MCF 10A (cell line): ENCODE results near the gene HSD17B12. TPM values are rescaled to one million over a fixed set of nuclear protein-coding genes. Genes with fewer than 3 reads are reported as not detected.

Experiments
- BruUV-seq: library from RNA; stranded (reverse); fragments of 400-500 nt; replicated peaks from 2 replicates; lab custom pipeline; 2021; lab: Mats Ljungman, UMichigan
- CTCF ChIA-PET: fragments of 300-600 bp; sonication (Branson Sonifier 250); formaldehyde crosslinking; extraction: SDS; loops from one replicate; lab custom pipeline; 2021; ENCODE audit warnings: antibody characterized with exemption, inconsistent platforms; lab: Yijun Ruan, JAX
- POLR2A ChIA-PET: fragments of 300-600, 350-650 bp; sonication (Branson Sonifier 250); formaldehyde crosslinking; extraction: SDS; loops from one replicate; lab custom pipeline; 2020; ENCODE audit warnings: antibody characterized with exemption, inconsistent platforms; lab: Yijun Ruan, JAX
- DNase-seq: peaks from one replicate; pipeline ENCODE4 v3.0.0-alpha.2; 2018; ENCODE audit not compliant: unreplicated experiment
- H3K27ac Mint-ChIP-seq: one replicate; pipeline ENCODE4 v1.8.0; 2022; ENCODE audit warnings: mild to moderate bottlenecking, low read depth, mixed read lengths; ENCODE audit not compliant: unreplicated experiment
- H3K27me3 Mint-ChIP-seq: one replicate; pipeline ENCODE4 v1.8.0; 2022; ENCODE audit warnings: mixed read lengths; ENCODE audit not compliant: insufficient read depth, unreplicated experiment
- H3K36me3 Mint-ChIP-seq: one replicate; pipeline ENCODE4 v1.8.0; 2022; ENCODE audit warnings: mild to moderate bottlenecking, moderate library complexity, mixed read lengths; ENCODE audit not compliant: insufficient read depth, unreplicated experiment
- H3K4me1 Mint-ChIP-seq: one replicate; pipeline ENCODE4 v1.8.0; 2022; ENCODE audit warnings: mixed read lengths; ENCODE audit not compliant: insufficient read depth, unreplicated experiment
- H3K4me3 Mint-ChIP-seq: one replicate; pipeline ENCODE4 v1.8.0; 2022; ENCODE audit warnings: mild to moderate bottlenecking, moderate library complexity, mixed read lengths; ENCODE audit not compliant: unreplicated experiment
- H3K9me3 Mint-ChIP-seq: one replicate; pipeline ENCODE4 v1.8.0; 2022; ENCODE audit warnings: mixed read lengths; ENCODE audit not compliant: unreplicated experiment
- intact Hi-C: fragments of 100-400 bp; cut with micrococcal nuclease; formaldehyde crosslinking; loops from 2 replicates; pipeline ENCODE4 v1.14.1; 2022
- total RNA-seq: library from RNA; stranded (reverse); gene quantifications from 2 replicates; pipeline ENCODE4 v1.2.3, GENCODE V29; 2022
- TF ChIP-seq, protein P1 (sequence below): fragments of 200-600 bp; IDR thresholded peaks from one replicate; pipeline ENCODE4 v1.8.0; 2022; ENCODE audit warnings: antibody characterized with exemption, mild to moderate bottlenecking; ENCODE audit not compliant: unreplicated experiment

HSD17B12 gene
- total RNA-seq, 1 experiment from 2014 or later = 117 TPM

DNA sequence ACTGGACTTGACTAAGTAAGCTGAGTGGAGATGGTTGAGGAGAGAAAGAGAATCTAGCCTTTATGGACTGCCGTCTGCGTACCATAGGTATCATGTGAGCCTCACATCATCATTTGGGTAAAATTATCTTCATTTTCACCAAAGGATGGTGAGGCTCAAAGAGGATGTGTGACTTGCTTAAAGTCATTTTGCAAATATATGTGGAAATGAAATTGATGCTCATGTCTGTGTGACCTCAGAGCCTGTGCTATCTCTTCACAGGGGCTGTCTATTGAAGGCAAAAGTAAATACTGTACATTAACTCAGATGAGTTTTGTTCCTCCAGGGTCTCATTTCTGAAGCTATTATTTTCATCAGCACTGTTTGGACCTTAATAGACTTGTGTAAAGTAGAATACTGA is 116.8 kb downstream of the HSD17B12 start:
- no peak overlapping the region for H3K27ac Mint-ChIP-seq
- intact Hi-C loops = no loop called here

DNA sequence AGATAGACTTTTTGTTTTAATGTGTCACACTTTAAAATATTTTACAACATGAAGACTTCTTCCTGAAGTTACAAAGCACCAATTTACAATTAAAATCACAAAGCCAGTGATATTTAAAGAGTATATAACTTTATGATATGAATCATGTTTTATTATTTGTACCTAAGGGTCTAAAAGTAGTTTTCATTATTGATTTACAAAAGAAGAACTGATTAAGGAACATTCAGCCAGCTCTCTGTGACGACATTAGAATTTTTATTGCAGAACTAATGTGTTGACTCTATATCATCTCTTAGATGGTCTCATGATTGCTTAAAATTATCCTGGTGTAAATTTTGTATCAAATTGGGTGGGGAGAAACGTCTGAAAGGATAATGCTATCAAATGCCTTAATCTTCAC is 117.3 kb downstream of the HSD17B12 start:
- POLR2A ChIA-PET = interaction anchor here (0.5 kb wide), 1 partner anchor 123 kb away, joined by 4 read pairs; no protein-coding TSS in a partner anchor
- intact Hi-C loops = no loop called here
- CTCF ChIA-PET = no interaction called here
- DNase-seq = no peak
- H3K27me3 Mint-ChIP-seq = no peaks in the 10 kb centered on the region
- no peaks in the 10 kb centered on the region for H3K4me1 Mint-ChIP-seq
- peaks cover 18% of the 10 kb centered on the region for H3K36me3 Mint-ChIP-seq
- TF ChIP-seq, protein P1, sequence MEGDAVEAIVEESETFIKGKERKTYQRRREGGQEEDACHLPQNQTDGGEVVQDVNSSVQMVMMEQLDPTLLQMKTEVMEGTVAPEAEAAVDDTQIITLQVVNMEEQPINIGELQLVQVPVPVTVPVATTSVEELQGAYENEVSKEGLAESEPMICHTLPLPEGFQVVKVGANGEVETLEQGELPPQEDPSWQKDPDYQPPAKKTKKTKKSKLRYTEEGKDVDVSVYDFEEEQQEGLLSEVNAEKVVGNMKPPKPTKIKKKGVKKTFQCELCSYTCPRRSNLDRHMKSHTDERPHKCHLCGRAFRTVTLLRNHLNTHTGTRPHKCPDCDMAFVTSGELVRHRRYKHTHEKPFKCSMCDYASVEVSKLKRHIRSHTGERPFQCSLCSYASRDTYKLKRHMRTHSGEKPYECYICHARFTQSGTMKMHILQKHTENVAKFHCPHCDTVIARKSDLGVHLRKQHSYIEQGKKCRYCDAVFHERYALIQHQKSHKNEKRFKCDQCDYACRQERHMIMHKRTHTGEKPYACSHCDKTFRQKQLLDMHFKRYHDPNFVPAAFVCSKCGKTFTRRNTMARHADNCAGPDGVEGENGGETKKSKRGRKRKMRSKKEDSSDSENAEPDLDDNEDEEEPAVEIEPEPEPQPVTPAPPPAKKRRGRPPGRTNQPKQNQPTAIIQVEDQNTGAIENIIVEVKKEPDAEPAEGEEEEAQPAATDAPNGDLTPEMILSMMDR = no peak
- no TSS peak for BruUV-seq
- H3K27ac Mint-ChIP-seq = no peak overlapping the region
- no peaks in the 10 kb centered on the region for H3K9me3 Mint-ChIP-seq
- no peak overlapping the region for H3K4me3 Mint-ChIP-seq

More for the DNA sequence above, 116.8 kb downstream of the HSD17B12 start:
- Mint-ChIP-seq H3K4me1 (no peaks in the 10 kb centered on the region), H3K9me3 (no peaks in the 10 kb centered on the region), H3K27me3 (no peaks in the 10 kb centered on the region), H3K4me3 (no peak overlapping the region), H3K36me3 (peaks cover 18% of the 10 kb centered on the region)
- ChIA-PET POLR2A (interaction anchor here (0.5 kb wide), 1 partner anchor 122 kb away, joined by 4 read pairs; no protein-coding TSS in a partner anchor), CTCF (no interaction called here)
- BruUV-seq = no TSS peak
- TF ChIP-seq, protein P1 = no peak
- DNase-seq = no peak

DNA sequence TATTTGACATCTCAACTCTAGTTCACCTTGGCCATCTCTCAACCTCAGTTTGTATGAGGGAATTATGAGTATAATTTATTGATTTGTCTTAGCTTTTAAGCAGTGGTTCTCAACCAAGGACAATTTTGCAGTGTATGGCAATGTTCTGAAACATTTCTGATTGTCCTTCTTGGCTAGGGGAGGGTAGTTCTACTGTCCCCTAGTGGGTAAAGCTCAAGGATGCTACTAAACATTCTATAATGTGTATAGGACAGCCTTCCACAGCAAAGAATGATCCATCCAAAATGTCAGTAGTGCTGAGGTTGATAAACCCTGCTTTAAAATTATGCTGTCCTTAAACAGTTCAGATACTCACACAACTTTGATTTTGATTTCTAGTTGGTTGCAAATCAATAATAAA is 122.0 kb downstream of the HSD17B12 start:
- Mint-ChIP-seq H3K36me3 (peaks cover 13% of the 10 kb centered on the region), H3K9me3 (no peaks in the 10 kb centered on the region), H3K4me1 (no peaks in the 10 kb centered on the region), H3K27ac (no peak overlapping the region), H3K4me3 (no peak overlapping the region), H3K27me3 (no peaks in the 10 kb centered on the region)
- ChIA-PET POLR2A (no interaction called here), CTCF (interaction anchor here (0.5 to 1.2 kb wide), 5 partner anchors 11 to 338 kb away, joined by 3 to 6 read pairs (median 3); no protein-coding TSS in a partner anchor)
- peak; percentile 11 for DNase-seq
- TF ChIP-seq, protein P1 = no peak
- no TSS peak for BruUV-seq
- intact Hi-C loops = no loop called here

DNA sequence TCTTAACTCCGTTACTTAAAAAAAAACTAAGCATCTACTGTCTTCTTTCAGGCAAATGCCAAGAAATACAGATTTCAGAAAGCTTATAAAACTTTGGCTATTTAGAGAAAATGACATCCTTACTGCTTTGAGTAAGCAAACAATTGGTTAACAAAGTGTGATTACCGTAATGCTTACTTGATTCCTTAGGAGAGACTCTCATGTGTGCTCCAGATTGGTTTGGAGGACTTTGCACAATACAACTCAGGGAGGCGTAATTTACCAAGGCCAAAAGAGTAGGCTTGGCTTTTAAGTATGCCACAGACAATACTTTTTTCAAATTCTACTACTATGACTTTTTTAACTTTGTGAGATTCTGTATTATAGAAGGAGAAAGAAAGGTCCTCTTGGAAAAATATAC is 123.2 kb downstream of the HSD17B12 start:
- Mint-ChIP-seq H3K9me3 (no peaks in the 10 kb centered on the region), H3K4me1 (no peaks in the 10 kb centered on the region), H3K4me3 (no peak overlapping the region), H3K36me3 (peaks cover 6% of the 10 kb centered on the region), H3K27me3 (no peaks in the 10 kb centered on the region), H3K27ac (no peak overlapping the region)
- TF ChIP-seq, protein P1 = no peak
- no peak for DNase-seq
- POLR2A ChIA-PET = no interaction called here
- no TSS peak for BruUV-seq
- intact Hi-C loops = no loop called here
- CTCF ChIA-PET = interaction anchor here (0.6 kb wide), 1 partner anchor 82 kb away, joined by 3 read pairs; no protein-coding TSS in a partner anchor
